HCT116 (cell line): ENCODE results near the gene LSM11.
"Not testable (repeated sequence)": the region's sequence is repeated elsewhere in the genome, so short reads cannot be mapped to it uniquely, and the experiment has no call there.

ENCODE experiments used
- CTCF ChIP-seq, 3 experiments: fragments of 200-600 bp in 1 of 3; sonication (generic) in 1 of 3; IDR thresholded peaks in 2 of 3; conservative IDR thresholded peaks in 1 of 3; 2 replicates each; pipeline ENCODE4 v1.5.1; 2012 to 2017; ENCODE audit warnings: low read depth in 2 of 3, low read length in 2 of 3, antibody characterized with exemption in 1 of 3, borderline replicate concordance in 1 of 3, control low read depth in 1 of 3, mild to moderate bottlenecking in 1 of 3, mixed read lengths in 1 of 3, mixed run types in 1 of 3, moderate library complexity in 1 of 3; ENCODE audit not compliant: insufficient read depth in 1 of 3
- EZH2 ChIP-seq: fragments of 200-600 bp; sonication (generic); IDR thresholded peaks from 2 replicates; pipeline ENCODE4 v1.6.1; 2017; ENCODE audit warnings: antibody characterized with exemption, mixed run types
- EZH2phosphoT487 ChIP-seq: fragments of 200-600 bp; IDR thresholded peaks from 2 replicates; pipeline ENCODE4 v1.6.1; 2018; ENCODE audit warnings: antibody characterized with exemption, borderline replicate concordance
- FOSL1 ChIP-seq: IDR thresholded peaks from 2 replicates; pipeline ENCODE4 v1.6.1; 2012; ENCODE audit warnings: low read depth
- MAX ChIP-seq: IDR thresholded peaks from 2 replicates; pipeline ENCODE4 v1.6.1; 2012
- POLR2A ChIP-seq: IDR thresholded peaks from 2 replicates; pipeline ENCODE4 v1.7.0; 2011; ENCODE audit warnings: borderline replicate concordance; ENCODE audit not compliant: insufficient read depth, insufficient read length; ENCODE audit errors: extremely low read depth
- POLR2AphosphoS5 ChIP-seq: IDR thresholded peaks from 2 replicates; pipeline ENCODE4 v1.6.1; 2011; ENCODE audit warnings: mild to moderate bottlenecking, low read depth, low read length, moderate library complexity
- RAD21 ChIP-seq: IDR thresholded peaks from 2 replicates; pipeline ENCODE4 v1.6.1; 2012; ENCODE audit warnings: low read depth, mild to moderate bottlenecking
- REST ChIP-seq: IDR thresholded peaks from 2 replicates; pipeline ENCODE4 v1.6.1; 2012; ENCODE audit warnings: low read depth
- SIN3A ChIP-seq: IDR thresholded peaks from 2 replicates; pipeline ENCODE4 v1.6.1; 2012; ENCODE audit warnings: low read depth
- SP1 ChIP-seq: IDR thresholded peaks from 2 replicates; pipeline ENCODE4 v1.6.1; 2012; ENCODE audit warnings: low read depth
- SRF ChIP-seq: IDR thresholded peaks from 2 replicates; pipeline ENCODE4 v1.6.1; 2012; ENCODE audit warnings: low read depth
- YY1 ChIP-seq: IDR thresholded peaks from 2 replicates; pipeline ENCODE4 v1.6.1; 2011; ENCODE audit warnings: low read length, low read depth, moderate library complexity, mild to moderate bottlenecking; ENCODE audit not compliant: insufficient replicate concordance; ENCODE audit errors: extremely low read depth
- ZNF274 ChIP-seq: fragments of 200-500 bp; sonication (Bioruptor generic); IDR thresholded peaks from 2 replicates; pipeline ENCODE4 v1.6.1; 2014; ENCODE audit warnings: mild to moderate bottlenecking, low read depth, low read length, inconsistent platforms

GRCh38 chr5:157696154-157696553, 47.4 kb upstream of the LSM11 start:
- not testable (repeated sequence) for TF ChIP-seq CTCF (IDR thresholded peaks at IDR 0.05 in 2 of 3, conservative IDR thresholded peaks at IDR 0.05 in 1 of 3; ENCODE audit: borderline replicate concordance in 1 of 3, insufficient read depth in 1 of 3, low read depth in 2 of 3, low read length in 2 of 3); POLR2A; EZH2phosphoT487; RAD21; EZH2; MAX; YY1; SIN3A; FOSL1; POLR2AphosphoS5; SP1; SRF; REST; ZNF274
